ENCODE data around the gene ADAMTS17. TPM values are rescaled to one million over a fixed set of nuclear protein-coding genes. Genes with fewer than 3 reads are reported as not detected.

The ADAMTS17 gene
- total RNA-seq, 1 experiment from 2014 or later = 4.2 TPM

GRCh38 chr15:100096248-100096600, 245.6 kb downstream of the ADAMTS17 start (continued):
- TF ChIP-seq REST (IDR thresholded peaks at IDR 0.05; ENCODE audit: low read depth) (no peak), TCF7L2 (IDR thresholded peaks at IDR 0.05; ENCODE audit: borderline replicate concordance, extremely low read depth, insufficient read depth, insufficient read length) (no peak), SIN3A (IDR thresholded peaks at IDR 0.05; ENCODE audit: low read depth) (no peak), ZNF274 (IDR thresholded peaks at IDR 0.05; ENCODE audit: low read depth, low read length) (no peak), EZH2 (IDR thresholded peaks at IDR 0.05) (no peak), EZH2phosphoT487 (IDR thresholded peaks at IDR 0.05; ENCODE audit: borderline replicate concordance) (no peak), SP1 (IDR thresholded peaks at IDR 0.05; ENCODE audit: low read depth) (no peak), SRF (IDR thresholded peaks at IDR 0.05; ENCODE audit: low read depth) (no peak), FOSL1 (IDR thresholded peaks at IDR 0.05; ENCODE audit: low read depth) (no peak), ZFX (IDR thresholded peaks at IDR 0.05) (no peak), POLR2AphosphoS5 (IDR thresholded peaks at IDR 0.05; ENCODE audit: low read depth, low read length) (no peak), CBX3 (IDR thresholded peaks at IDR 0.05; ENCODE audit: low read depth) (no peak)
- TF ChIP-seq, protein P1, sequence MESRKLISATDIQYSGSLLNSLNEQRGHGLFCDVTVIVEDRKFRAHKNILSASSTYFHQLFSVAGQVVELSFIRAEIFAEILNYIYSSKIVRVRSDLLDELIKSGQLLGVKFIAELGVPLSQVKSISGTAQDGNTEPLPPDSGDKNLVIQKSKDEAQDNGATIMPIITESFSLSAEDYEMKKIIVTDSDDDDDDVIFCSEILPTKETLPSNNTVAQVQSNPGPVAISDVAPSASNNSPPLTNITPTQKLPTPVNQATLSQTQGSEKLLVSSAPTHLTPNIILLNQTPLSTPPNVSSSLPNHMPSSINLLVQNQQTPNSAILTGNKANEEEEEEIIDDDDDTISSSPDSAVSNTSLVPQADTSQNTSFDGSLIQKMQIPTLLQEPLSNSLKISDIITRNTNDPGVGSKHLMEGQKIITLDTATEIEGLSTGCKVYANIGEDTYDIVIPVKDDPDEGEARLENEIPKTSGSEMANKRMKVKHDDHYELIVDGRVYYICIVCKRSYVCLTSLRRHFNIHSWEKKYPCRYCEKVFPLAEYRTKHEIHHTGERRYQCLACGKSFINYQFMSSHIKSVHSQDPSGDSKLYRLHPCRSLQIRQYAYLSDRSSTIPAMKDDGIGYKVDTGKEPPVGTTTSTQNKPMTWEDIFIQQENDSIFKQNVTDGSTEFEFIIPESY (IDR thresholded peaks at IDR 0.05; ENCODE audit: extremely low read depth, insufficient replicate concordance, low read length) = no peak

All from HCT116 (cell line).